ENCODE results near the gene RPGRIP1. TPM values are rescaled to one million over a fixed set of nuclear protein-coding genes. Genes with fewer than 3 reads are reported as not detected.

Gene RPGRIP1
- total RNA-seq, 1 donor, result not detected

- TF ChIP-seq CTCF (IDR thresholded peaks at IDR 0.05; ENCODE audit: insufficient read depth, low read depth, low read length), result no peak
- DNase-seq (ENCODE audit: low read depth), result no peak
- no peak overlapping the region for H3K4me3 ChIP-seq (ENCODE audit: low read depth, low read length)
Observed at GRCh38 chr14:21240417-21240816, 39.5 kb upstream of the RPGRIP1 start.

- TF ChIP-seq CTCF (IDR thresholded peaks at IDR 0.05; ENCODE audit: insufficient read depth, low read depth, low read length), result peak; percentile 35
- no peak overlapping the region for H3K4me3 ChIP-seq (ENCODE audit: low read depth, low read length)
- peak; percentile 29 for DNase-seq (ENCODE audit: low read depth)
Observed at GRCh38 chr14:21241218-21241819, 38.6 kb upstream of the RPGRIP1 start.

GRCh38 chr14:21244544-21244943 is 35.3 kb upstream of the RPGRIP1 start:
- peak; percentile 62 for DNase-seq (ENCODE audit: low read depth)

GRCh38 chr14:21245813-21246212 is 34.1 kb upstream of the RPGRIP1 start:
- TF ChIP-seq CTCF (IDR thresholded peaks at IDR 0.05; ENCODE audit: insufficient read depth, low read depth, low read length), result no peak
- DNase-seq (ENCODE audit: low read depth), result no peak
- no peak overlapping the region for H3K4me3 ChIP-seq (ENCODE audit: low read depth, low read length)

More at GRCh38 chr14:21244544-21244943, 35.3 kb upstream of the RPGRIP1 start:
- H3K4me3 ChIP-seq (ENCODE audit: low read depth, low read length), result no peak overlapping the region
- no peak for TF ChIP-seq CTCF (IDR thresholded peaks at IDR 0.05; ENCODE audit: insufficient read depth, low read depth, low read length)

GRCh38 chr14:21248338-21248737 is 31.5 kb upstream of the RPGRIP1 start:
- H3K4me3 ChIP-seq (ENCODE audit: low read depth, low read length), result no peak overlapping the region
- DNase-seq (ENCODE audit: low read depth), result no peak
- no peak for TF ChIP-seq CTCF (IDR thresholded peaks at IDR 0.05; ENCODE audit: insufficient read depth, low read depth, low read length)

DNA sequence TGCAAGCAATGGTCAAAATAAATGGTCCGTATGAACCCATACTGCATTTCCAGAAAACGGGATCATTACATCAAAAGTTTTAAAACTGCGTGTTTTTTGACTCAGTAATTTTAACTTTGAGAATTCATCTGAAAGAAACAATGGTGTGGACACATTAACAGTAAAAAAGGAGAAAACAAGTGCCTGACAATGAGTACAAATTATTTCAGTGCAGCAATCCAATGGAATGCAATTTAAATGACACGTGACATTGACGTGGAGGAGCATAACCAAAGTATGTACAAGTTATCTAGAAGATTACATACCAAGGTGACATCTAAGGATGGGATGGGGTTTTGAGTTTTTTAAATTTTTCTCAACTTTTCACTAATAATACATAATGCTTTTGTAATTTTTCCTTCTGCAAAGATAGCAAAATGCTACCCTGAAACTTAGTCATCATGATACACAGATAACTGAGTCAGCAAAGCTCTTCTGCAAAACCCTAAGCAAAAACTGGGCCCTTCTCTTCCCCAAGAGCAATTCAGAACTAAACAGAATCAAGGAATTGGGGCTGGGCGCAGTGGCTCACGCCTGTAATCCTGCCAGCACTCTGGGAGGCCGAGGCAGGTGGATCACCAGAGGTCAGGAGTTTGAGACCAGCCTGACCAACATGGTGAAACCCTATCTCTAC is 31.0 kb upstream of the RPGRIP1 start:
- H3K4me3 ChIP-seq (ENCODE audit: low read depth, low read length), result no peak overlapping the region
- no peak for DNase-seq (ENCODE audit: low read depth)
- TF ChIP-seq CTCF (IDR thresholded peaks at IDR 0.05; ENCODE audit: insufficient read depth, low read depth, low read length), result no peak
